CD4-positive, alpha-beta T cell treated with Interleukin-12 subunit alpha and Interleukin-12 subunit beta, for 1 hour (primary cell): ENCODE data around the gene CGREF1.
A peak's percentile ranks its signal among the peaks of the same experiment; 100 is the strongest.

Source experiments
- DNase-seq: peaks from one replicate; pipeline ENCODE4 v3.0.0-alpha.2; 2020

The CGREF1 gene

GRCh38 chr2:27118525-27119329 is at the start of gene CGREF1:
TSS of gene CGREF1 (minus strand) at chr2:27119128. CDS start at chr2:27104366, 14,762 bp downstream.
- peak; percentile 12 for DNase-seq

- no peak for DNase-seq
Observed at GRCh38 chr2:27164960-27165763, 46.2 kb upstream of the CGREF1 start.

GRCh38 chr2:27162151-27163121 is 43.5 kb upstream of the CGREF1 start:
- no peak for DNase-seq

- DNase-seq = no peak
Observed at GRCh38 chr2:27160191-27160590, 41.3 kb upstream of the CGREF1 start.

- no peak for DNase-seq
Observed at GRCh38 chr2:27159271-27159670, 40.3 kb upstream of the CGREF1 start.

GRCh38 chr2:27158468-27158867 is 39.5 kb upstream of the CGREF1 start:
- DNase-seq = no peak

GRCh38 chr2:27155069-27155520 is 36.2 kb upstream of the CGREF1 start:
- DNase-seq = no peak

GRCh38 chr2:27154488-27154887 is 35.6 kb upstream of the CGREF1 start:
- DNase-seq = no peak

- no peak for DNase-seq
Observed at GRCh38 chr2:27152796-27153464, 34.0 kb upstream of the CGREF1 start.

- DNase-seq = no peak
Observed at GRCh38 chr2:27152102-27152795, 33.3 kb upstream of the CGREF1 start.

- DNase-seq = no peak
Observed at GRCh38 chr2:27150639-27151230, 31.8 kb upstream of the CGREF1 start.

- no peak for DNase-seq
Observed at GRCh38 chr2:27149570-27150405, 30.9 kb upstream of the CGREF1 start.

GRCh38 chr2:27148801-27149439 is 30.0 kb upstream of the CGREF1 start, which contains the start of gene TCF23:
TSS of gene TCF23 (plus strand) at chr2:27149004. CDS start at chr2:27149134, 130 bp downstream.
- no peak for DNase-seq

GRCh38 chr2:27147935-27148334 is 29.0 kb upstream of the CGREF1 start:
- no peak for DNase-seq

- DNase-seq = no peak
Observed at GRCh38 chr2:27145682-27146081, 26.8 kb upstream of the CGREF1 start.

- no peak for DNase-seq
Observed at GRCh38 chr2:27143285-27143684, 24.4 kb upstream of the CGREF1 start.

- no peak for DNase-seq
Observed at GRCh38 chr2:27139310-27139709, 20.4 kb upstream of the CGREF1 start, which contains the start of gene PRR30. TSS of gene PRR30 (minus strand) at chr2:27139410. CDS start at chr2:27138329, 1,081 bp downstream.

- DNase-seq = no peak
Observed at GRCh38 chr2:27138111-27138510, 19.2 kb upstream of the CGREF1 start.

GRCh38 chr2:27137322-27137935 is 18.5 kb upstream of the CGREF1 start:
- DNase-seq = no peak
